HG02938 (cell line): ENCODE data around the gene CST3.
A peak's percentile ranks its signal among the peaks of the same experiment; 100 is the strongest.
"Not testable (repeated sequence)": the region's sequence is repeated elsewhere in the genome, so short reads cannot be mapped to it uniquely, and the experiment has no call there.

ENCODE experiments used
- ATAC-seq: cut with Tn5 transposase; IDR thresholded peaks from one replicate; pipeline ENCODE4 v1.9.1; 2021; ENCODE audit warnings: mild to moderate bottlenecking, moderate library complexity; ENCODE audit not compliant: unreplicated experiment

Gene CST3

GRCh38 chr20:23637282-23638221 lies at the start of gene CST3:
Gene CST3, minus strand, starts transcription at chr20:23637955. Its CDS starts 93 bp downstream, at chr20:23637862.
- peak; percentile 37 for ATAC-seq

- no peak for ATAC-seq
Measured at GRCh38 chr20:23686046-23686750, 48.4 kb upstream of the CST3 start.

- not testable (repeated sequence) for ATAC-seq
Measured at GRCh38 chr20:23685529-23685896, 47.8 kb upstream of the CST3 start.

GRCh38 chr20:23684261-23684660 lies 46.5 kb upstream of the CST3 start:
- no peak for ATAC-seq

GRCh38 chr20:23683807-23684206 lies 46.1 kb upstream of the CST3 start:
- ATAC-seq, result no peak

- ATAC-seq, result no peak
Measured at GRCh38 chr20:23683281-23683680, 45.5 kb upstream of the CST3 start.

- no peak for ATAC-seq
Measured at GRCh38 chr20:23680146-23680545, 42.4 kb upstream of the CST3 start.

GRCh38 chr20:23679133-23680092 lies 41.7 kb upstream of the CST3 start:
- no peak for ATAC-seq

- no peak for ATAC-seq
Measured at GRCh38 chr20:23673209-23673608, 35.5 kb upstream of the CST3 start.

GRCh38 chr20:23672158-23672557 lies 34.4 kb upstream of the CST3 start:
- ATAC-seq, result no peak

GRCh38 chr20:23671479-23671878 lies 33.7 kb upstream of the CST3 start:
- no peak for ATAC-seq

GRCh38 chr20:23670361-23670760 lies 32.6 kb upstream of the CST3 start:
- no peak for ATAC-seq

GRCh38 chr20:23669866-23670265 lies 32.1 kb upstream of the CST3 start:
- no peak for ATAC-seq

GRCh38 chr20:23669327-23669726 lies 31.6 kb upstream of the CST3 start:
- no peak for ATAC-seq

GRCh38 chr20:23668477-23668951 lies 30.8 kb upstream of the CST3 start:
- ATAC-seq, result peak; percentile 82

GRCh38 chr20:23667666-23668065 lies 29.9 kb upstream of the CST3 start:
- ATAC-seq, result no peak

- ATAC-seq, result no peak
Measured at GRCh38 chr20:23666698-23667097, 28.9 kb upstream of the CST3 start.

- ATAC-seq, result no peak
Measured at GRCh38 chr20:23666189-23666588, 28.4 kb upstream of the CST3 start.

GRCh38 chr20:23664954-23665353 lies 27.2 kb upstream of the CST3 start:
- ATAC-seq, result no peak

GRCh38 chr20:23664046-23664445 lies 26.3 kb upstream of the CST3 start:
- not testable (repeated sequence) for ATAC-seq

GRCh38 chr20:23663180-23663579 lies 25.4 kb upstream of the CST3 start:
- no peak for ATAC-seq
